GM12874 (cell line): ENCODE results near the gene SLC35F3.

ENCODE experiments used
- TF ChIP-seq, protein P1 (sequence below): IDR thresholded peaks from 2 replicates; pipeline ENCODE4 v1.5.1; 2011; ENCODE audit warnings: low read depth, mild to moderate bottlenecking, control low read depth, low read length, moderate library complexity; ENCODE audit not compliant: insufficient read depth

The SLC35F3 gene

DNA sequence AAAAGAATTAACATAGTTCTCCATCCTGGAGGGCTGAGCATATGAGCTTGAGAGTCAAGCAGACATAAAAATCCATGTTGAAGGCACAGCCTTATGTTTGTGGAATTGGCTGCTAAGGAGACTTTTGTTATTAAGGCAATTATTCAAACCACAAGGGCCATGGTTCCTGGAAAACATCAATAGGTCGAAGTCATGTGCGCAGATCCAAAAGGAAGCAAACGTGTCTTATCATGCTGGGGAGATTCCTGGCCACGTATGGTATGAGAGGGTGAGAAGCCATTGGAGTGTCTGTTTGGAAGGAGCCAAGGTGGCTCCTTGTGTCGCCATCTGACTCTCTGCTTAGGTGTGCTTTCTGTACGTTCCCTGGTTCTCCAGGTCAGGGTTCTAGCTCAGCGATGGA is 406.9 kb downstream of the SLC35F3 start:
- TF ChIP-seq, protein P1, sequence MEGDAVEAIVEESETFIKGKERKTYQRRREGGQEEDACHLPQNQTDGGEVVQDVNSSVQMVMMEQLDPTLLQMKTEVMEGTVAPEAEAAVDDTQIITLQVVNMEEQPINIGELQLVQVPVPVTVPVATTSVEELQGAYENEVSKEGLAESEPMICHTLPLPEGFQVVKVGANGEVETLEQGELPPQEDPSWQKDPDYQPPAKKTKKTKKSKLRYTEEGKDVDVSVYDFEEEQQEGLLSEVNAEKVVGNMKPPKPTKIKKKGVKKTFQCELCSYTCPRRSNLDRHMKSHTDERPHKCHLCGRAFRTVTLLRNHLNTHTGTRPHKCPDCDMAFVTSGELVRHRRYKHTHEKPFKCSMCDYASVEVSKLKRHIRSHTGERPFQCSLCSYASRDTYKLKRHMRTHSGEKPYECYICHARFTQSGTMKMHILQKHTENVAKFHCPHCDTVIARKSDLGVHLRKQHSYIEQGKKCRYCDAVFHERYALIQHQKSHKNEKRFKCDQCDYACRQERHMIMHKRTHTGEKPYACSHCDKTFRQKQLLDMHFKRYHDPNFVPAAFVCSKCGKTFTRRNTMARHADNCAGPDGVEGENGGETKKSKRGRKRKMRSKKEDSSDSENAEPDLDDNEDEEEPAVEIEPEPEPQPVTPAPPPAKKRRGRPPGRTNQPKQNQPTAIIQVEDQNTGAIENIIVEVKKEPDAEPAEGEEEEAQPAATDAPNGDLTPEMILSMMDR: no peak

DNA sequence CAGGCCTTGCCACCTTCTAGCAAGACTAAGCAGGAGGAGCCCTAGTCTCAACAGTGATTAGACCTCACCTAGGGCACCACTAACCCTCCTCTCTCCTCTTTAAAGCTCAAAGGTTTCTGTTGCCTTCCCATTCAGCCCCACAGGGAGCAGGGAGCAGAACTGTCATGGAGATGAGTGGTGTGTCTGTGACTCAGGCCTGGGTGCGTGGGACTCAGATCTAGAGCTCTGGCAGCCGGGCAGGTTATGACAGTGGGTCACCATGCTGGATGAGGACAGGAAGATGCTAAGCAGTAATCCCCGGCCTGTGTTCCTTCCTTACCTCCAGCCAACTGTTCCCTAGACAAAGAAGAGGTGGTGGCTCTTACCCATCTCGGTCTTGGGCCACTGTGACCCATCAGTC is 408.7 kb downstream of the SLC35F3 start:
- TF ChIP-seq, protein P1: no peak

DNA sequence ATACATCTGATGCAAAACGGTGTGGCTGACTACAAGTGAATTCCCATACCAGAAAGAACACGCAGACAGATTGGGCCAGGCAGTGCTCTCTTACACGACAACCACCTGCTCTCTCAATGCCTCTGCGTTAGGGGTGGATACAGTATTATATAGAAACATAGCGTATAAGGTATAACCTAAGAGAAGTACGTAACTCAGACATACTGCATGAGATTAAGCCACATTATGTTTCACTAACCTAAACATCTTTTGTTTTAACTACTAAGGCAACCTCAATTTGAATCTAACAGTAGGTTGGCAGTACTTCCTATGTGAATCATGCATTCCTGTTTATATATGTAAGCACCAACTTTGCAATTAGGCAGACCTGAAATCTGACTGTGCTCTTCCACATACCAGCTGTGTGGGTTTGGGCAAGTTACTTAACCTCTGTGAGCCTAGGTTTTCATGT is 410.6 kb downstream of the SLC35F3 start:
- TF ChIP-seq, protein P1: no peak

DNA sequence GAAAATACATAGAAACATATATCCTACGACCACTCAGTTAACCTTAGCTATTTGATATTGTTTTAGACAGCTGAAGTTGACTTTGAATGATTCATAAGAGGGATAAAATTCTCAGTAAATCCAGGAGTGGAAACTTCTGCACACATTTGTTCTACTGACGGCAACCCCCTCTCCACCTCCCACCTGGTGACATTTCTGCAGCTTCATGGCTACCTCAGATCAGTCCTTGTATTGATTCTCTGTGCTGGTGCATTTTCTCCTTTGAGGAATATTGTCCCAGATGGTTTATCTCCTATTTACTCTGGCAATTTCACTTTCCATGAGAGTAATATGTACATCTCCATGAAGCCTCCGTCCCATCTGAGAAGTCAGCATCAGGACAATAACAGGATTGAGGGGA is 411.1 kb downstream of the SLC35F3 start:
- TF ChIP-seq, protein P1: no peak

DNA sequence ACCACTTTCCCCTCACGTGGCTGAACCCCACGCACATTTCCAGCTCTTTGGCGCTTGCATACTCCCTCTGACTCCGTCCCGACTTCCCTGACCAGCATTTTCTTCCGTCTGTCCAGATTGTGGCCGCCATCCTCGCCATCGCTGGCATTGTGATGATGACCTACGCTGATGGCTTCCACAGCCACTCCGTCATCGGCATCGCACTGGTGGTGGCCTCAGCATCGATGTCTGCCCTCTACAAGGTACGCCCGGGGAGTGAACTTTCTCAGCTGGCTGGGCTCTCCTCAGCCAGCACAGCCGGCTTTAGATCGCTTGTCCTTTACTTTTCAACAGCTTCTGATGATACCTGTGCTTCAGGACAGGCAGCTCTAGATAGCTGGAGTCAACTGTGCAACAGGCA is 412.0 kb downstream of the SLC35F3 start:
- TF ChIP-seq, protein P1: no peak

DNA sequence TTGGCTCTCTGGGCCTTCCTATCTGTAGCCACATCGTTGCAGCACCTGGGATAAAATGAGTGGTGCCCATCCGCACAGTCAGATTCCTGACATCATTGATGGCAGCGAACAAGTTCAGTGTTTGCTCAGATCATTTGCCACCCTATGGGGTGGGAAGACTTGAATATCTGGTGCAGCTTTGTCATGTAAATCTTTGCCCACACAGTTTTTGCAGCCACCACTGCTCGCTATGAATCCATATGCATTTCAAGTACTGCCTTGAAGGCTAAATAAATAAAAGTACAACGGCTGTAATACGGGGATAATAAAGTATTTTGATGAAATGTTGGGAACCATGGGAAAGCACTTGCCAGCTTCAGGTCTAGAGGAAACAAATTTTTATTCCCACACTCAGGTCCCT is 412.5 kb downstream of the SLC35F3 start:
- TF ChIP-seq, protein P1: no peak

DNA sequence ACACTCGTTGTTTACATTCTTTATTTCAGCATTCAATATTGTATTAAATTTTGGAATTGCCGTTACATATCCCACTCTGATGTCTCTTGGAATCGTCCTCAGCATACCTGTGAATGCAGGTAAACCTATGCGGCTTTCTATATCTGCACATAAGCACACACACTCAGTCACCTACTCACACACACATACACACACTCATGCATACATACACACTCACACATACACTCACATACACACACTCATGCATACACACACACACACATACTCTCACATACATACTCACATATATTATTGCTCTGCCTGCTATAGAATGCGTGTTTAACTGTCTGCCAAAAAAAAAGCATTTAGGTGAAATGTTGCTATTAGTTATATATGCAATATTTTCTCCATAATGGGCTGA is 415.6 kb downstream of the SLC35F3 start:
- TF ChIP-seq, protein P1: no peak

DNA sequence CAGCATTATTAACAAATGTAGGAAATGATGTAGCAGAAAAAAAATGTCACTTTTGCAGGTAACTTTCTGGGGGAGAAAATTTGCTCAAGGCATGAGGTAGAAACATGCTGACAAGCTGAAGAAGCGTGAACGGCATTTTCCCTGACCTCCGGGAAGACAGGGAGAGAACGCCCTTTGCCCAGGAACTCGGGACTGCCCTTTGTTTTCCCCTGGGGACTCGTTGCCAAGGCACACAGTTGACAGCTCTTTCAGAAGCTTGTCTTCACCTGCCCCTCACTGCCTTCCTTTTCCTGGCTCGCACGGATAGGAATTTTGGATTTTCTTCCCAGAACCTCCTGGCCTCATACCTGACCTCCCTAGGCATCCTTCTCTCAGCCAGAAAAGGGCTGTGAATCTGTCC is 416.1 kb downstream of the SLC35F3 start:
- TF ChIP-seq, protein P1: no peak
